GM21786 (cell line): Measurements from ENCODE around the gene INSR.
"Not testable (repeated sequence)": the region's sequence is repeated elsewhere in the genome, so short reads cannot be mapped to it uniquely, and the experiment has no call there.

Source experiments
- ATAC-seq: cut with Tn5 transposase; IDR thresholded peaks from one replicate; pipeline ENCODE4 v1.9.1; 2021; ENCODE audit not compliant: unreplicated experiment

INSR gene

DNA sequence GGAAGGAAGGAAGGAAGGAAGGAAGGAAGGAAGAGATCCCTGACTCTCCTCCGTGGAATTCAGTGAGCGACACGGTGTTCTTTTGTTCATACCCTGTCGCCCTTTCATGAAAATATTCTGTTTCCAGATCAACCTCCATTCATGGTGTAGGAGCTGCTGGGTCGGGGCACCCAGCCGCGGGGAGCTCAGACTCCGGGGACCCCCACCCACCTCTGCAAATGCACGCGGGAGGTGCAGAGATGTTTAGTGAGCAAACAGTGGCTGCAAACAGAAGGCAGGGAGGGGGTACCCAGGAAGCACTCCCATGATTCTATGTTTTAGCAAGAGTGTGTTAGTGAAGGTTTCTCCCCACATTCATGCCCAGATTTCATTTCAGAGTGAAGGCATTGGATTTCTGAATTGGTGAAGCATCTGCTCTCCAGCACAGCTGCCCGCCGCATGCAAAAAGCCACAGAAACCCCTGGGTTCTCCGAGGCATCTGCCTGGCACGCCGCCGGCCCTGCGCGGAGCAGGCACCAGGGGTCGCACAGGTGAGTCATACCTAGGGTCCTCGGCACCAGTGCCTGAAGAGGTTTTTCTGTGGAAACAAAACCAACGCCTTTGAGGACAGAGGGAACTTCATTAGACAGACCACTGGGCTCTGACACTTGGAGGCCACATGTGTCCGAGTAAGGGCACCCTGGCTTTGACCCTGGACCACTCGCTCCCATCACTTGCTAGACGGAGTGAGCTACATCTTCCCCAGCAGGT lies 144.1 kb downstream of the INSR start:
- ATAC-seq = no peak

DNA sequence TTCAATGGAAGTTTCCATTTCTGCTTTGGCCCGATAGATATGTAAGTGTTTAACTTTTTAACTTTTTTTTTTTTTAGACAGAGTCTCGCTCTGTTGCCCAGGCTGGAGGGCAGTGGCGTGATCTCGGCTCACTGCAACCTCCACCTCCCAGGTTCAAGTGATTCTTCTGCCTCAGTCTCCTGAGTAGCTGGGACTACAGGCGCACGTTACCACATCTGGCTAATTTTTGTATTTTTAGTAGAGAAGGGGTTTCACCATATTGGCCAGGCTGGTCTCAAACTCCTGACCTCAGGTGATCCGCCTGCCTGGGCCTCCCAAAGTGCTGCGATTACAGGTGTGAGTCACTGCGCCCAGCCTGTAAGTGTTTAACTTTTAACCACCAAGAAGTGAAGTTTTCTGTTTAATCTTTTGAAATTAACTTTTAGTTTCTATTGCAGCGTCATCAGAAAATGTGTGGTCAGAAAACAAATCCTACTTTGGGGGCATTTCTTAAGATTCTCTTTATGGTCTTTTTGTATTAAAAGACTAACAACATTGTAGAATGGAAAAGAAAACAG lies 147.0 kb downstream of the INSR start:
- ATAC-seq = not testable (repeated sequence)

DNA sequence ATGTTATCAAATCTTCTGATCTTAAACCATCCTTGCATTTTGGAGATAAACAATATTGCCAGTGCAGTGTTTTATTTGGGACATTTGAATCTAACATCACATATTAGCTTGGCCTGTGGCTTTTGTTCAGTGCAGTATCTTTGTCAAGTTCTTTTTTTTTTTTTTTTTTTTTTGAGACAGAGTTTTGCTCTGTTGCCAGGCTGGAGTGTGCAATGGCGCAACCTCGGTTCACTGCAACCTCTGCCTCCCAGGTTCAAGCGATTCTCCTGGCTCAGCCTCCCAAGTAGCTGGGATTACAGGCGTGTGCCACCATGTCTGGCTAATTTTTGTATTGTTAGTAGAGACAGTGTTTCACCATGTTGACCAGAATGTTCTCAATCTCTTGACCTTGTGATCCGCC lies 148.1 kb downstream of the INSR start:
- not testable (repeated sequence) for ATAC-seq

DNA sequence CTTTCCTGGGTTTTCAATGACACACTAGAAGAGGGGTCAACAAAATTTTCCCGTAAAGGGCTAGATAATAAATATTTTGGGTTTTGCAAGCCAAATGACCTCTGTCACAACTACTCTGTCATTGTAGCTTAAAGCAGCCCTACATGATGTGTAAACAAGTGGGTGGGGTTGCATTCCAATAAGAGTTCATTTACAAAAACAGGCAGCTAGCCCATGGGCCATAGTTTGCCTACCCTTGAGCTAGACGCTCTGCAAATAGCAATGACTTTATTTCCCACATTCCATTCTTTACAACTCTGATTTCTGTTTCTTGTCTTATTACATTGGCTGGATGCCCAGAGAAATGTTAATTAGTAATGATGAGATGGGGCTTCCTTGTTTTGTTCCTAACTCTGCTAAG lies 148.7 kb downstream of the INSR start:
- ATAC-seq = no peak

DNA sequence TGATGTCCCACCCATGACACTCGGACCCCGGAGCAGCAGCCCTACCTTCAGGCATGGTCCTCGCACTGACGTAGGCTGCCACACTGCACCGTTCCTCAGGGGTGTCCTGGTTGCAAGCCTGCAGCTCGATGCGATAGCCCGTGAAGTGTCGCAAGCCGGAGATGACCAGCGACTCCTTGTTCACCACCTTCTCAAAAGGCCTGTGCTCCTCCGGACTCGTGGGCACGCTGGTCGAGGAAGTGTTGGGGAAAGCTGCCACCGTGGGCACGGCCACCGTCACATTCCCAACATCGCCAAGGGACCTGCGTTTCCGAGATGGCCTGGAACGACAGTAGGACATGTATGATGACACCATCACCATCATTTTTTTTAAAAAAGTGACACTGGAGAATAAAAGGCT lies 151.4 kb downstream of the INSR start:
- ATAC-seq = no peak

DNA sequence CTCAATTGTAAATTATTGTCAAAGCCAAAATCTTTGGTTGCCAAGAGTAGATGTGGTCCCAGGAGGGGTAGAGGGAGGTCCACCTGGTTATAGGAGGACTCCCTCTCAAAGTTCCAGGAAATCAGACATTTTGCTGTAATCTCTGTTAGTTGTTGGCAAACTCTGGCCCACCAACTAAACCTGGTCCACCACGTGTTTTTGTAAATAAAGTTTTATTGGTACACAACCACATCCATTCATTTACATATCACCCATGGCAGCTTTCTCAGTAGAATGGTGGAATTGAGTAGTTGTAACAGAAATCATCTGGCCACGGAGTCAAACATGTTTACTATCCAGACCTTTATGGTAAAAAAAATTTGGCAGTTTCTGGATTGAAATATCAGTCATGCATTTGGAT lies 154.1 kb downstream of the INSR start:
- no peak for ATAC-seq

DNA sequence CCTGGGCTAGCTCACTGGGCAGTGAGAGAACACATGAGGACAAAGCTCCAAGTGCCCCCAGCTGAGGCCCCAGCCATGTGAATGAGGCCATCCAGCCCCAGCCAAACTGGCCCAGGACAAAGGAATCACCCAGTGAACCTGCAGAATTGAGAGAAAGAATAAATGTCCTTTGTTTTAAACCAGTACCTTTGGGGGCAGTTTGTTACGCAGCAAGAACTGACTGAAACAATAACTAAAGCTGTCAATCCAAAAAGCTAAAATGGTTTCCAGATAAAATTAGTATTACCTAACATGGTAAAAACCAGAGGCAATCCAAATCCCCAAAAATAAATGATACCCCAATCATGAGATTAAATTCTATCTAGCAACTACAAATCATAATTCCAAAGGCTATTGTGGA lies 155.1 kb downstream of the INSR start:
- no peak for ATAC-seq

DNA sequence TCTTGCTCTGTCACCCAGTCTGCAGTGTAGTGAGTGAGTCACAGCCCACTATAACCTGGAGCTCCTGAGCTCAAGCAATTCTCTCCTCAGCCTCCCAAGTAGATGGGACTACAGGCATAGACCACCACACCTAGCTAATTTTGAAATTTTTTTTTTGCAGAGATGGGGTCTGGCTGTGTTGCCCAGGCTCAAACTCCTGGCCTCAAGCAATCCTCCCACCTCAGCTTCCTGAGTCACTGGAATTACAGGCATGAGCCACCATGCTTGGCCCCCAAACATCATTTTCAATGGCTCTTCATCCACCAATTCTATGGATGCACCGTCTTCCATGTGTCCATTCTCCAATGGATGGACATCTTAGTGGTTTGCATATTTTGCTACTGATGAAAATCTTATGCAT lies 155.8 kb downstream of the INSR start:
- ATAC-seq = no peak

DNA sequence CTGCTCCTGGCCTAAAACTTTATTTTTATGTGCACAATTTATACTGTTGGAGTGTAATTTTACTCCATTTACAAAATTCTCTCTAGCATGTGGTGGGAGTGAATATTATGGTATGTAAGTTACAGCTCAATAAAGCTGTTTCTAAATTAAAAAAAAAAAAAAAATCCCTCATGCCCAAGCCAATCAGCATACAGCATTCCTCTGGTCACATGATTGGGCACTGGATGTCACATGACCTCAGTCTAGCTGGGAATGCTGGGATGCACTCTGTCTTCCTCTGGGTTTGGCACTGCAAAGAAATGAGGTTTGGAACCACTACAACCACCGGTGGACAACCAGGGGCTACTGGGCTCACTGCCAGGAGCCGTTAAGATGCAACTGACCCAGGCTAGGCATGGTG lies 157.1 kb downstream of the INSR start:
- ATAC-seq = no peak

DNA sequence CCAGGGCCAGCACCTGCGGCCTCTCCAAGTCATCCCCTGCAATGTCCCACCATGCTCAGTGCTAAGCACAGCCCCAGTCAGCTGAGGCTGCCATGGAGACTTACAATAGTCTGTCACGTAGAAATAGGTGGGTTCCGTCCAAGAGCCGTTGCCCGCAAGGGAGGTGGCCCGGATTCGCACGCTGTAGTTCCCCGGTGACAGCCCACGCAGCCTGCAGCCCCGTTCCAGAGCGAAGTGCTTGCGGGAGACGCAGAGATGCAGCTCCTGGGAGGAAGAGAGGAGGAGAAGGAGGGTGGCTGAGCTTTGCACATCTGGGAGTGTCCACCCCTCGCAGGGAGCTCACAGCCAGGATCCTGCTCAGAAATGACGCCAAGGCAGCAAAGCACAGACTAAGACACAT lies 162.2 kb downstream of the INSR start:
- no peak for ATAC-seq

DNA sequence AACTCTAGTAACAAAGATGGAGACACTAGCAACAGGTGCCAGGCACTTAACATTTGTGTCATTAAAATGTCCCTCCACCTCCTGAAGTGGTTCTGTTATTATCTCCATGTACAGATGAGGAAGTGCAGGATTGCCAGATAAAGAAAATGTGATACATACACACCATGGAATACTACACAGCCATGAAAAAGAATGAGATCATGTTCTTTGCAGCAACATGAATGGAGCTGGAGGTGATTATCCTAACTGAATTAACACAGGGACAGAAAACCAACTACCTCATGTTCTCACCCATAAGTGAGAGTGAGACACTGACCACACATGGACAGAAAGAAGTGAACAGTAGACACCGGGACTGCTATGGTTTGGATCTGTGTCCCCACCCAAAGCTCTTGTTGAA lies 164.2 kb downstream of the INSR start:
- no peak for ATAC-seq

DNA sequence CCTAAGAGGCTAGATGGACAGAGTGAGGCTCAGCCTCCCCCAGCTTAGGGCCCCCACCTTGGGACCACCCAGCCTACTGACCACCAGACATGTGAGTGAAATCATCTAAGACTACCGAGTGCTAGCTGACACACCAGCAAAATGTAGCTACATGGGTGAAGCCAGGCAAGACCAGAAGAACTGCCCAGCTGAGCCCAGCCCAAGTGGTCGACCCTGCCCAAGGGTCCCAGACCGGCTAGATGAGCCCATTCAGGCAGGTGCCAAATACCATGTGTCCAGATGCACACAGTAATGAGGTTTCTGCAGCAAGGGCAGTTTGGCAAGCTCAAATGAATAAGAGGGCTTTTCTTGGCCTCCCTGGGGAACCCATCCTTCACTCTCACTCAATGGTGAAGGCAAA lies 168.1 kb downstream of the INSR start:
- no peak for ATAC-seq

DNA sequence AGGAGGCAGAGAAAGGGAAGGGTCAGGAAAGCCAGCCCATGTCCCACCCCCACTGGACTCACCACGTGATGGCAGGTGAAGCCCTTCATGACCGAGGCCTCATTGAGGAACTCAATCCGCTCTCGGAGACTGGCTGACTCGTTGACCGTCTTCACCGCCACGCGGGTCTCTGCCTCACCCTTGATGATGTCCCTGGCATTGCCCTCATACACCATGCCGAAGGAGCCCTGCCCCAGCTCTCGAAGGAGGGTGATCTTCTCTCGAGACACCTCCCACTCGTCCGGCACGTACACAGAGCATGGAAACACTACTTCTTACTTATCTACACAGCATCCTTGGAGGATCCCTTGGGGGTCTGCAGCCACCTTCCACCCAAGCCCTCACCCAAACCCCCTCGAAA lies 169.0 kb downstream of the INSR start:
- ATAC-seq = no peak

DNA sequence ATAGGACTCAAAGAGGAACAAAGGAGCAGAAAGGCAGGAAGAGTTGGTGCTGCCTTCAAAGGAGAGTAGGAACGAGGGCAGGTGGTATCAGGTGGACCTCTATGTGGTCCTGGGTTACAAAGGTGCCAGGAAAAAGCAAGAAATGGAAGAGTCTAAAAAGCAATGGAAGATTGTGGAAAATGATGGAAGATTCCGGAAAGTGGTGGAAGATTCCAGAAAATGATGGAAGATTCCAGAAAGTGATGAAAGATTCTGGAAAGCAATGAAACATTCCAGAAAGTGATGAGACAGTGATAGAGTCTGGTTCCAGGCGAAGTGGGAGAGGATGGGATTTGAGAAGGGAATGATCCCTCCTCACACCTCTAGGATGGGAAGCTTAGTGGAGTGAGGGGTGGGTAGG lies 169.4 kb downstream of the INSR start:
- no peak for ATAC-seq

DNA sequence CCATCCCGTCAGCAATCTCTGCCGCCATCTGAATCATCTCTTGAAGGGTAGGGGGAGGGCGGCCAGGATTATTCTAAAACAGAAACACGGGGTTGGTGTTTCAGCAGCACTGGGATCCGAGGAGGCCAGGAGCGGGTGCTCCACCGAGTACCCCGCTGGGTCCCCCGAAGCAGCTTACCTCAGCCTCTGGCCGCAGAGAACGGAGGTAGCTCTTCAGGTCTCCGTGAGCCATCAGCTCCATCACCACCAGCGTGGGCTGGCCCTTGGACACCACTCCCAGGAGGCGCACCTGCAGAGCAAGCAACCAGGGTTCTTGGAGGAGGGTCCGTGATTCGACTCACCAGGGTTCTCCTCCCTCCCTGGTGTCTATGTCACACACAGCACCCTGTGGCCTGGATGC lies 171.5 kb downstream of the INSR start:
- ATAC-seq = no peak

DNA sequence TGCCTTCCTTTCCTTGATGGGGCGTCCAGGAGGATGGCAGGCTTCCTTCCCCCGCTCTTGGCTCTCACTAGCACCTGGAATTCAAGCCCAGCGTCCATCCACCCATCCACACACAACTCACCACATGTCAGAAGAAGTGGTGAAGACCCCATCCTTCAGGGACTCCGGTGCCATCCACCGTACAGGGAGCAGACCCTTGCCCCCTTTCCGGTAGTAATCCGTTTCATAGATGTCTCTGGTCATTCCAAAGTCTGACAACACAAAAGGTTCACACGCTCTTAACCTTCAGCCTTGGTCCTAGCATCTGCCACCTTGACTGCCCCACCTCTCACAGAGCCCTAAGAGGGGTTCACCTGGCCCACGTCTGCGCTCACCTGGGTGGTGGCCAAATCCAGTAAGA lies 173.7 kb downstream of the INSR start:
- ATAC-seq = no peak

DNA sequence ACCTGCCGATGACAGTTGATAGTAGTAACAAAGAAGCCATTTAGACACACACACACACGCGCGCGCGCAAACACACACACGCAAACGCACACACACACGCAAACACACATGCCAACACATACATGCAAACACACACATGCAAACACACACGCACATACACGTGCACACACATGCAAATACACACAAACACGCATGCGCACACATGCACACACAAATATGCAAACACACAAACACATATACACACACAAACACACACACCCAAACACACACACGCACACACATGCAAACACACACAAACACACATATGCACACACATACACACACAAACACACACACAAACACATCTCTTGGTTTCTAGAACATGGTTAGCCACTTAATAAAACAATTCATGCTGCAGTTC lies 174.6 kb downstream of the INSR start:
- no peak for ATAC-seq

DNA sequence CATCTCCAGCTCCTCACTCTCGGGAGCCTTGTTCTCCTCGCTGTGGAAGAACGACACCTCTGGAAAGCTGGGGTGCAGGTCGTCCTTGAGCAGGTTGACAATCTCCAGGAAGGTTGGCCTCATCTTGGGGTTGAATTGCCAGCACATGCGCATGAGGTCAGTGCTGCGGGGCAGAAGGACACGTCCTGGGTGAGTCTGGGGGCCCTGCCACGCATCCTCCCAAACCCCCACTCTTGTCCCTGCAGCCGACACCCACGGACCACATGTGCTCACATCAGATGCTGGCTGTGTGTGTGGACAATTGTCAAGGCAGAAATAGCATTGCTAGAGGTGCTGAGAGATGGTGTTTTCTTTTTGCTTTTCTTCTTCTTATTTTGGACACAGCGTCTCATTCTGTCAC lies 177.0 kb downstream of the INSR start:
- no peak for ATAC-seq

DNA sequence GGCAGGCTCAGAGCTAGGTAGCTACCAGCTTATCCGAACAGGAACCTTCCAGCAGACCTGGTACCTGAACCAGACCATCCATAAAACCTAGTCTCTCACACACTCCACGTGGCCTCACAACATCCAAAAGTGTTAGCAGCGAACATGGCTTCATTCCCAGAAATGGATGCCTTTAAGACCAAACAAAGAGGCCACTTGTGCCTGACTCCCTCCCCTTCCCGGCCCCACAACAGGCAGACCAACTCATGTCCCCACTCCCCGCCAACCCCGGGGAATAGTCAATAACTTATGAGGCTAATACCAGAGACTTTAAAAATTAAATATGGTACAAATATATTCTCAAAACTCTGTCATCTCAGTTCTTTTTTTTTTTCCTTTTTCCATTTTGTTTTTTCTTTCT lies 178.5 kb downstream of the INSR start:
- ATAC-seq = no peak

DNA sequence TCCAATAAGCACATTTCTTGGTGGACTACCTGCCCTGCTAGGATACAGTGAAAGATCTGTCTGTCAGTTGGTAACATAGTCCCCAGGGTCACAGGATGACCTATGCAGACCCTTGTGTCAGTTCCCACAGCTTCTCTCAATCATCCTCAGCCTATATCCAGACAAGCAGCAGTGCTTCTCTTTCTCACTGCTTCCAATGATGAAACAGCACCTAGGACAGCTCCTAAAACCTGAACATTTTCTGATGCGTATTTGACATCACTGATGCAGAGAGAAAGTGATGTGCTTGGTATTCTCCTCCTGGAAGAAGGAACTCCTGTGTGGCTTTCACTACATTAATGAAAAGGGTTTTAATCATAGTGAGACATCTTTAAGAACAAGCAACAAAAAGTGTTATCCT lies 181.0 kb downstream of the INSR start:
- no peak for ATAC-seq

DNA sequence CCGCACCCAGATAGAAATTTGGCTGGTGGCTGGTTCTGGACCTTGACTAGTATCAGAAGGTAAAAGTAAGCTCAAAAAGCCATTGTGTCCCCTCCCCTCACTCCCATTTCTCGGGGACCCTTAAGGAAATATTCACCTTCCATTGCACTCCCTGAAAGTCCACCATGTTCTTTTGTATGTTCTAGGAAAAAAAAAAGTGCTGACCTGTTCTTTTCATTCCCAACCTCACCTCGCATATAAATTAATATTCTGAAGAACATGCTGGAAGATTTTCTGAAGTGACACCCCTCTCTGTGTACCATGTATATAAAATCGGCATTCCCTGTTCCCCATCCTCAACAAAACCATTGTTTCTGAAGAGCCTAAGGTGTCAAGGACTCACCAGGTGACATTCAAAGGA lies 181.5 kb downstream of the INSR start:
- no peak for ATAC-seq

DNA sequence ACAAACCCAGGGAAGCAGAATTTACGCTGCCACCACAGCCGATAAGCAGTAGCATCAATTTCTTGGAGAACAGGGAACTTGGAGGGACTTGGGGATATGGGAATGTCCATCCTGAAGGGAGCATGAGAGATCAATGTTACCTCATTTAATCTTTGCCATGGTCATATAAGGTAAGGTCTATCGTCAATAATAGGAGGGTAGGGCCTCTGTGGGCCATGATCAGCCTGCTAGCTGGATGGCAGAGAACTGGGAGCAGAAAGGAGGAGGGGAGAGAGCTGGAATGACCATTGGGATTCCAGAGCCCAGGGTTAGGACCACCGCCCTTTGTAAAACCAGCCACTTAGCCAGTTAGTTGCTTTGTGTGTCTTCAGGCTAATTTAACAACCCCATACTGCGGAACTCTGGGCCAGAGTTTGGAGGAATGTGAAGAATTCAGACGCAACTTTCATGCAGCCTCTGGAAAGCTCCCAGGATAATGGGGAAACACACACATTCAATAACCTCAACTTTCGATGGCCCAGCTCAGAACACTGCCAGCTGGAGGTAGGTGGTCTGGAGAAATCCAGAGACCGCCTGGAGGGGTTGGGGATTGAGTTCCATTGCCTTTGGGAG lies 184.4 kb downstream of the INSR start:
- no peak for ATAC-seq
